Activated T-helper 1 cell treated with anti-CD3 and anti-CD28 coated beads, Interleukin-12 subunit alpha, Interleukin-12 subunit beta, Interleukin-2, Interleukin-4 antibody, amounts not matched to agents 30 ng/mL and 10 ng/mL and 1 ng/mL, durations not matched to agents 14 hours and 24 hours and 36 hours (primary cell): ENCODE measurements around the gene TMEM115. TPM values are rescaled to one million over a fixed set of nuclear protein-coding genes. Genes with fewer than 3 reads are reported as not detected.

Experiments used
- DNase-seq: peaks from one replicate; pipeline ENCODE4 v3.0.0; 2021; ENCODE audit warnings: low spot score
- H3K27ac Mint-ChIP-seq: one replicate; pipeline ENCODE4 v1.8.0; 2021; ENCODE audit warnings: mild to moderate bottlenecking, mixed read lengths
- H3K27me3 Mint-ChIP-seq: one replicate; pipeline ENCODE4 v1.8.0; 2022; ENCODE audit warnings: mild to moderate bottlenecking, moderate library complexity, mixed read lengths; ENCODE audit not compliant: insufficient read depth
- H3K36me3 Mint-ChIP-seq: one replicate; pipeline ENCODE4 v1.8.0; 2021; ENCODE audit warnings: low read depth, mixed read lengths
- H3K4me1 Mint-ChIP-seq: one replicate; pipeline ENCODE4 v1.8.0; 2021; ENCODE audit warnings: low read depth, mixed read lengths
- H3K4me3 Mint-ChIP-seq: one replicate; pipeline ENCODE4 v1.8.0; 2021; ENCODE audit warnings: mild to moderate bottlenecking, moderate library complexity, mixed read lengths
- H3K9me3 Mint-ChIP-seq: one replicate; pipeline ENCODE4 v1.8.0; 2021; ENCODE audit warnings: mixed read lengths
- intact Hi-C: fragments of 100-400 bp; cut with micrococcal nuclease; formaldehyde crosslinking; loops from one replicate; pipeline ENCODE4 v1.15.1; 2024
- total RNA-seq: library from RNA; stranded (reverse); gene quantifications from 2 replicates; pipeline ENCODE4 v1.2.3, GENCODE V29; 2022

Gene TMEM115
- total RNA-seq, 1 donor from 2014 or later, result 25.4 TPM

GRCh38 chr3:50345008-50345407, 14.3 kb downstream of the TMEM115 start:
- no peaks in the 10 kb centered on the region for H3K27me3 Mint-ChIP-seq
- H3K27ac Mint-ChIP-seq, result no peak overlapping the region
- no peaks in the 10 kb centered on the region for H3K9me3 Mint-ChIP-seq
- H3K36me3 Mint-ChIP-seq, result peaks cover 11% of the 10 kb centered on the region
- DNase-seq, result no peak
- intact Hi-C loops, result no loop called here
- H3K4me3 Mint-ChIP-seq, result no peak overlapping the region
- H3K4me1 Mint-ChIP-seq, result peaks cover 44% of the 10 kb centered on the region

DNA sequence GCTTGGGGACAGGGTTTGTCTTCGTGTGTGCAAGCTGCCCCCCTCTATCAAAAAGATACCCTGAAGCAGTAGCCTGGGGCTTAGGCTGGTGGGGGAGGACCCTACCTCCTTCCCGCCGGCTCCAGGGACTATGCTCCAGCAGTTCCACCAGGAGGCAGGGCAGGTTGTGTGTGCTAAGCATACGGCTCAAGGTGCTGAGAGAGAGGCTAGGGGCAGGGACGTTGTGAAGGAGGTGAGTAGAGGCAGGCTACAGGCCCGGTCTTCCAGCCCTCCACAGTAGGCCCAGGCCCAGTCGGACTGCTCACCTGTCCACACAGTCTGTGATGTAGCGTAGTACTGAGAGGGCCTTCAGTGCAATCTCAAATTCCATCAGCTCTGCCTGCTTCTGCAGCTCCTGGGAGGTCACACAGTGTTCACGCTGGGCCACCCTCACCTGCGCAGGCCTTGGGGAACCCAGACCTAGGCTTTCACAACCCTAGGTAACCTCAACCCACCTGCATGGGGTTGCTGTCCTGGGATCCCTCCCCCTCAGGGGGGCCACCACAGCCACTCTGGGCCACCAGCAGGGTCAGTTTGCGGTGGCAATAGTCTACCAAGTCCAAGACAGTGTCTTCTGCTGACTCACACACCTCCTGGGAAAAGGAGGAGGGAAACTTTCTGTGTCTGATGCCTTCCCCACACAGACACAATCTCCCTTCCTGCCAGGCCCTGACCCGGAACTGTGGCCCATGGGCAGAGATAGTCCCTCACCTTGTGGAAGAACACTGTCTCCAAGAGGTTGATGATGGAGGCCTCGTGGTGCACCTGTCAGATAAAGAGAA, 16.3 kb downstream of the TMEM115 start:
- no peak for DNase-seq
- H3K27me3 Mint-ChIP-seq, result no peaks in the 10 kb centered on the region
- no peaks in the 10 kb centered on the region for H3K9me3 Mint-ChIP-seq
- no peak overlapping the region for H3K27ac Mint-ChIP-seq
- peaks cover 46% of the 10 kb centered on the region for H3K4me1 Mint-ChIP-seq
- peaks cover 13% of the 10 kb centered on the region for H3K36me3 Mint-ChIP-seq
- no peak overlapping the region for H3K4me3 Mint-ChIP-seq
- intact Hi-C loops, result no loop called here

DNA sequence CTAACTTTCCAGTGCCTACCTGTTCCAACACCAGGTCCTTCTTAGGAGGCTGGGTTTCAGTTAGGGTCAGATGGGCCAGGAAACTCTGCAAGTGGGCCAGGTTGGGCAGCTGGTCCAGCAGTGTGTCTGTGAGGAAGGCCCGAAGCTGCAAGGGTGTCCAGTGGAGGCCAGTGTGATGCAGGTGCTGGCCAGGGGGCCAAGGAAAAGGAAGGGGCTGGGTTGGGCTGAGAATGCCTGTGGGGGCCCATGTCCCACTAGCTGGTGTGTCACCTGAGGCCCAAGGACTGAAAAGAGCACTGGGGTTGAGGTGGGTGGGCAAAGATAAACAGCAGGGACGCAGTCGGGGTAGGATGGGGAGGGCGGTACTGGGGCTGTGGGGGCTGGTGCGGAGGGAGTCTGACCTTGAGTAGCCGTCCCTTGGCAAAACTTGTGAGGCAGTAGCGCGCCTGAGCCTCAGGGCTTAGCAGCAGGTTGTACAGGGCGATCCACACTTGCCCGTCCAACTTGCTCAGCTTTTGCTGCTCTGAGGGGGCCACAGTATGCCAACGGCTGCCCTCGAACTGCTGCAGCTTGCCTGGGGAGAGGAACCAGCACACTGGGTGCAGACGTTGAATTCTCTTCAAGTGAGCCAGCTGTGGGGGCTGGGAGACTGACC, 17.2 kb downstream of the TMEM115 start:
- intact Hi-C loops, result no loop called here
- Mint-ChIP-seq H3K4me1 (peaks cover 41% of the 10 kb centered on the region), H3K4me3 (peak overlapping the region; percentile 30), H3K27ac (no peak overlapping the region), H3K9me3 (no peaks in the 10 kb centered on the region), H3K27me3 (no peaks in the 10 kb centered on the region), H3K36me3 (peaks cover 12% of the 10 kb centered on the region)
- DNase-seq, result no peak

GRCh38 chr3:50341537-50341936, 17.8 kb downstream of the TMEM115 start:
- peak overlapping the region; percentile 85 for H3K4me3 Mint-ChIP-seq
- H3K4me1 Mint-ChIP-seq, result peaks cover 42% of the 10 kb centered on the region
- DNase-seq, result no peak
- peaks cover 14% of the 10 kb centered on the region for H3K36me3 Mint-ChIP-seq
- peak overlapping the region; percentile 91 for H3K27ac Mint-ChIP-seq
- intact Hi-C loops, result no loop called here
- H3K27me3 Mint-ChIP-seq, result no peaks in the 10 kb centered on the region
- no peaks in the 10 kb centered on the region for H3K9me3 Mint-ChIP-seq

- Mint-ChIP-seq H3K36me3 (peaks cover 18% of the 10 kb centered on the region), H3K9me3 (no peaks in the 10 kb centered on the region), H3K27ac (peak within 1 kb of the TSS; percentile 97), H3K4me1 (peaks cover 43% of the 10 kb centered on the region), H3K27me3 (no peaks in the 10 kb centered on the region), H3K4me3 (peak within 1 kb of the TSS; percentile 96)
- peak; percentile 74 for DNase-seq
- intact Hi-C loops, result loop anchor here (1.0 kb wide), 1 partner anchor 10 kb away; the partner anchor contains the start of genes CYB561D2 and NPRL2
Measured at GRCh38 chr3:50340448-50341329, 18.6 kb downstream of the TMEM115 start, which contains the start of gene RASSF1. TSS of gene RASSF1 (minus strand) at chr3:50340836. CDS start at chr3:50340805, 31 bp downstream.

DNA sequence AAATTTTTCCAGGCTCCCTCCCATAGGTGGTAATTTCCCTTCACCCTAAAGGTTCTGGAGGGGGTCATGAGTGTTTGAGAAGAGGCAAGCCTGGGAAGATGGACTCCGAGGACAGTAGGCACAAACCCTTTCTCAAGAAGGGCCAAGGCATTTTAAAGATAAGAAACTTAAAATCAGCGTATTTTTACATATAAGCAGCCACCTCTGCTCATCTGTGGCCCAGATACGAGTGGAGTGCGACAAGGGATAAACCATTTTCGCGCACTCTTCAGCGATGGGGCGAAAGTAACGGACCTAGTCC, 19.2 kb downstream of the TMEM115 start:
- Mint-ChIP-seq H3K27me3 (no peaks in the 10 kb centered on the region), H3K4me3 (peak overlapping the region; percentile 96), H3K4me1 (peaks cover 42% of the 10 kb centered on the region), H3K36me3 (peaks cover 18% of the 10 kb centered on the region), H3K27ac (peak overlapping the region; percentile 97), H3K9me3 (no peaks in the 10 kb centered on the region)
- no peak for DNase-seq
- intact Hi-C loops, result loop anchor here (1.0 kb wide), 1 partner anchor 10 kb away; the partner anchor contains the start of genes CYB561D2 and NPRL2

- DNase-seq, result no peak
- Mint-ChIP-seq H3K36me3 (peaks cover 18% of the 10 kb centered on the region), H3K4me3 (peak overlapping the region; percentile 96), H3K27me3 (no peaks in the 10 kb centered on the region), H3K9me3 (no peaks in the 10 kb centered on the region), H3K4me1 (peaks cover 45% of the 10 kb centered on the region), H3K27ac (peak overlapping the region; percentile 97)
- intact Hi-C loops, result loop anchor here (1.0 to 5.0 kb wide), 4 partner anchors 11 to 1048 kb away; partner anchors contain the start of genes C3orf18, CISH, CYB561D2 and HEMK1
Measured at GRCh38 chr3:50339485-50340146, 19.7 kb downstream of the TMEM115 start.

- Mint-ChIP-seq H3K27ac (peak overlapping the region; percentile 97), H3K4me3 (peak overlapping the region; percentile 96), H3K36me3 (peaks cover 23% of the 10 kb centered on the region), H3K4me1 (peaks cover 49% of the 10 kb centered on the region), H3K9me3 (no peaks in the 10 kb centered on the region), H3K27me3 (no peaks in the 10 kb centered on the region)
- DNase-seq, result no peak
- intact Hi-C loops, result loop anchor here (5.0 kb wide), 3 partner anchors 228 to 1048 kb away; partner anchors contain the start of genes C3orf18, CISH, HEMK1 and MANF
Measured at GRCh38 chr3:50338965-50339364, 20.4 kb downstream of the TMEM115 start.

DNA sequence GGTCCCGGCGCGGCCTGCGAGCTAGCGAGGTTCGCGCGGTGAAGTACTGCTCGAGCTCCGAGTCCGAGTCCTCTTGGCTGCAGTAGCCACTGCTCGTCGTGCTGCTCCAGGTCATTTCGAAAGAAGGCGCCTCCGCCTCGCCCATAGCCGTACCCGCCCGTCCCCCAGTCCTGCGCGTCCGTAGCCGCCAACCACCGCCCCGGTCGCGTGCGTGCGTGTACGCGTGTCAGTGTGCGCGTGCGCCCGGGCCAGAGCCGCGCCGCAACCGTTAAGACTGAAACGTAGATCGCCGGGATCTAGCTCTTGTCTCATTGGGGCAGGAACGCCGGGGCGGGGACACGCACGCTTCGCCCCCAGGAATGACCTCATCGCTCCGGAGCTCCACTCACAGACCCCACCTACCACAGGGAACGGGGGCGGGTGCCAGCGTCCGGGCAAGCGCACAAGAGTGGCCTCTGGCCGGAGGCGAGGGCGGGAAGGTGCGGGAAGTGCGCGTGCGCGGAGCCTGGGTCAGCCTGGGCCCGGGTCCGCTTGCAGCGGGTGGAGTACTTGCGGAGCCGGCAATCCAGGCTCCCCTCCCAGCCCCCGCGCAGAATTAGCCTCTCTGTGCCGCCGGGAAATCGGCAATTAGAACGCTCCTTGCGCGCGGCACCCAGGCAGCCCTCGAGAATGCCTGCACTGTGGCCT, 22.0 kb downstream of the TMEM115 start:
- intact Hi-C loops, result loop anchor here (1.0 to 5.0 kb wide), 12 partner anchors 9 to 1050 kb away; partner anchors contain the start of genes C3orf18, CISH, GNAI2 and HEMK1
- Mint-ChIP-seq H3K27ac (peak overlapping the region; percentile 97), H3K4me1 (peaks cover 51% of the 10 kb centered on the region), H3K9me3 (no peaks in the 10 kb centered on the region), H3K4me3 (peak overlapping the region; percentile 96), H3K36me3 (peaks cover 28% of the 10 kb centered on the region), H3K27me3 (no peaks in the 10 kb centered on the region)
- peak; percentile 96 for DNase-seq

GRCh38 chr3:50336452-50337174, 22.7 kb downstream of the TMEM115 start:
- no peak for DNase-seq
- intact Hi-C loops, result loop anchor here (1.0 to 5.0 kb wide), 12 partner anchors 8 to 1051 kb away; partner anchors contain the start of genes C3orf18, CISH, GNAI2 and HEMK1
- Mint-ChIP-seq H3K4me1 (peaks cover 51% of the 10 kb centered on the region), H3K9me3 (no peaks in the 10 kb centered on the region), H3K27me3 (no peaks in the 10 kb centered on the region), H3K36me3 (peaks cover 33% of the 10 kb centered on the region), H3K4me3 (peak overlapping the region; percentile 96), H3K27ac (peak overlapping the region; percentile 97)
